Gastroesophageal sphincter (tissue), 4 donors: ENCODE data around the gene TMEM33. TPM values are rescaled to one million over a fixed set of nuclear protein-coding genes. Genes with fewer than 3 reads are reported as not detected.

Experiments
- ATAC-seq: fragments of 150-250 bp; one replicate; pipeline ENCODE4 v1.9.1; 2016; ENCODE audit warnings: mild to moderate bottlenecking, moderate library complexity
- H3K27ac ChIP-seq, 4 donors: fragments of 200-600 bp; sonication (generic) in 3 of 4; 1 replicate in 3 of 4; 2 replicates in 1 of 4; pipeline ENCODE4 v1.5.1; 2016 to 2019
- H3K27me3 ChIP-seq: fragments of 200-600 bp; sonication (generic); one replicate; pipeline ENCODE4 v1.5.1; 2019
- H3K36me3 ChIP-seq, 2 donors: fragments of 200-600 bp; sonication (generic); one replicate each; pipeline ENCODE4 v1.5.1; 2019; ENCODE audit warnings: control low read depth in 1 of 2
- H3K4me1 ChIP-seq, 3 donors: fragments of 200-600 bp; sonication (generic); 1 replicate in 2 of 3; 2 replicates in 1 of 3; pipeline ENCODE4 v1.5.1; 2016 to 2019; ENCODE audit warnings: control low read depth in 2 of 3
- H3K4me3 ChIP-seq, 2 donors: fragments of 200-600 bp; sonication (generic); one replicate each; pipeline ENCODE4 v1.5.1; 2019; ENCODE audit warnings: mild to moderate bottlenecking in 1 of 2, moderate library complexity in 1 of 2
- H3K9me3 ChIP-seq, 3 donors: fragments of 200-600 bp; sonication (generic); one replicate each; pipeline ENCODE4 v1.5.1; 2017 to 2019; ENCODE audit warnings: control low read depth in 2 of 3
- EP300 ChIP-seq: sonication (generic); formaldehyde crosslinking; IDR thresholded peaks from one replicate; pipeline ENCODE4 v1.6.1; 2017; ENCODE audit warnings: antibody characterized with exemption, mild to moderate bottlenecking
- POLR2A ChIP-seq, 2 donors: fragments of 450-650 bp; IDR thresholded peaks; one replicate each; pipeline ENCODE4 v1.6.1; 2017; ENCODE audit warnings: antibody characterized with exemption in 2 of 2, mild to moderate bottlenecking in 2 of 2, moderate library complexity in 1 of 2
- POLR2AphosphoS5 ChIP-seq: sonication (generic); formaldehyde crosslinking; IDR thresholded peaks from one replicate; pipeline ENCODE4 v1.6.1; 2017; ENCODE audit warnings: antibody characterized with exemption
- WGBS, 2 donors: methylation state at CpG; one replicate each; pipeline ENCODE4 v1.1.5; 2018; ENCODE audit warnings: low coverage in 1 of 2; 5-methylcytosine and 5-hydroxymethylcytosine counted together
- total RNA-seq, 4 donors: library from RNA; depleted of rRNA; stranded (reverse); fragments of >200 nt; gene quantifications; one replicate each; pipeline ENCODE4 v1.1.0, GENCODE V29; 2016
- TF ChIP-seq, protein P1 (sequence below), 4 experiments: fragments of 200-600 bp in 2 of 4; fragments of 450-650 bp in 2 of 4; sonication (generic) in 1 of 4; IDR thresholded peaks; one replicate each; pipeline ENCODE4 v1.5.1; 2017 to 2019; ENCODE audit warnings: antibody characterized with exemption in 4 of 4, mild to moderate bottlenecking in 2 of 4, moderate library complexity in 2 of 4

The TMEM33 gene
- total RNA-seq, 4 donors from 2014 or later, result 24.4 to 33.5 (median 26.6) TPM

DNA sequence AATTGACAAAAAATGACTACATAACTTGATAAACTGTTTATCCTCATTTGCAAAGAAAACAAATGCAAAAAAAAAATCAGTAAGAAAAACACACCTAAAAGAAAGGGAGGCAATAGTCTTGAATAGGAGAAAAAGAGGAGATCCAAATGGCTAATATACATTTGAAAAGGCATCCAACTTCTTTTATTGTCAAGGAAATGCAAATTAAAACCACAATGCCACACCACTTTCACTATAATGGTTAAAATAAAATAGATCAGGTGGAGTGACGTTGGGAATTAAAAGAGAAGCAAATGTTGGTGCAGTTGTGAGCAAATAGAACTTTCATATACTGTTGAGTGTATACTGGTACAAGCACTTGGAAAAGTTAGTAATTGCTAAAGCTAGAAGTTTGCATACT, 49.9 kb downstream of the TMEM33 start:
- no peaks in the 10 kb centered on the region for H3K27me3 ChIP-seq
- 28 to 33% methylated on average over 1 of the region's 1 CpG for WGBS, 2 donors
- no peaks in the 10 kb centered on the region for H3K9me3 ChIP-seq
- no peak overlapping the region for H3K27ac ChIP-seq
- peaks cover 0 to 15% (median 3%) of the 10 kb centered on the region in 3 donors for H3K4me1 ChIP-seq
- no peak overlapping the region for H3K4me3 ChIP-seq
- no peak for ATAC-seq
- H3K36me3 ChIP-seq, result no peaks in the 10 kb centered on the region
- TF ChIP-seq, protein P1, sequence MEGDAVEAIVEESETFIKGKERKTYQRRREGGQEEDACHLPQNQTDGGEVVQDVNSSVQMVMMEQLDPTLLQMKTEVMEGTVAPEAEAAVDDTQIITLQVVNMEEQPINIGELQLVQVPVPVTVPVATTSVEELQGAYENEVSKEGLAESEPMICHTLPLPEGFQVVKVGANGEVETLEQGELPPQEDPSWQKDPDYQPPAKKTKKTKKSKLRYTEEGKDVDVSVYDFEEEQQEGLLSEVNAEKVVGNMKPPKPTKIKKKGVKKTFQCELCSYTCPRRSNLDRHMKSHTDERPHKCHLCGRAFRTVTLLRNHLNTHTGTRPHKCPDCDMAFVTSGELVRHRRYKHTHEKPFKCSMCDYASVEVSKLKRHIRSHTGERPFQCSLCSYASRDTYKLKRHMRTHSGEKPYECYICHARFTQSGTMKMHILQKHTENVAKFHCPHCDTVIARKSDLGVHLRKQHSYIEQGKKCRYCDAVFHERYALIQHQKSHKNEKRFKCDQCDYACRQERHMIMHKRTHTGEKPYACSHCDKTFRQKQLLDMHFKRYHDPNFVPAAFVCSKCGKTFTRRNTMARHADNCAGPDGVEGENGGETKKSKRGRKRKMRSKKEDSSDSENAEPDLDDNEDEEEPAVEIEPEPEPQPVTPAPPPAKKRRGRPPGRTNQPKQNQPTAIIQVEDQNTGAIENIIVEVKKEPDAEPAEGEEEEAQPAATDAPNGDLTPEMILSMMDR (IDR thresholded peaks at IDR 0.05), result no peak
- TF ChIP-seq POLR2A (IDR thresholded peaks at IDR 0.05) (no peak), EP300 (no peak), POLR2AphosphoS5 (no peak)

DNA sequence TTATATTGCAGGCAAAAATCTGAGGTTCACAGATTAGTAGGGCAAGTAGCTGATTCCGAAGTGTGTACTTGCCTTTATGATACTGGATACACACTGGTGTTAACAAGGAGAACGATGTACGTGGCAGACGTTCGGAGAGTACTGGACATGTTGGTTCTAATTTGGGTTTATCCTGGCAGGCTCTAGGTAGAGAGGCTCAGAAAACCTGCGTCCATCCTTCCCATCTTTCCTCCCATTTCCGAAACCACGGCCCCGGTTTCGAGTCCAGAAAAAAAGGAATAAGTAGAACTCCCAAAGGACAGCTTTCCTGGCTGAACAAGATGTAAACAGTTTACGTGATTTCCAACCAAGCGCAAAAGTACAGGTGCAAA, 54.8 kb downstream of the TMEM33 start:
- Histone ChIP-seq H3K27me3 (no peaks in the 10 kb centered on the region), H3K9me3 (no peaks in the 10 kb centered on the region), H3K36me3 (no peaks in the 10 kb centered on the region), H3K27ac (peak overlapping the region; percentile 21 to 92 (median 88)), H3K4me1 (peaks cover 5 to 35% (median 12%) of the 10 kb centered on the region in 3 donors), H3K4me3 (peak overlapping the region; percentile 68 to 88)
- TF ChIP-seq EP300 (no peak), POLR2AphosphoS5 (no peak)
- TF ChIP-seq, protein P1 (IDR thresholded peaks at IDR 0.05), result no peak
- ATAC-seq, result peak; percentile 14
- 0 to 1% methylated on average over 6 to 12 of the region's 12 CpGs for WGBS, 2 donors

DNA sequence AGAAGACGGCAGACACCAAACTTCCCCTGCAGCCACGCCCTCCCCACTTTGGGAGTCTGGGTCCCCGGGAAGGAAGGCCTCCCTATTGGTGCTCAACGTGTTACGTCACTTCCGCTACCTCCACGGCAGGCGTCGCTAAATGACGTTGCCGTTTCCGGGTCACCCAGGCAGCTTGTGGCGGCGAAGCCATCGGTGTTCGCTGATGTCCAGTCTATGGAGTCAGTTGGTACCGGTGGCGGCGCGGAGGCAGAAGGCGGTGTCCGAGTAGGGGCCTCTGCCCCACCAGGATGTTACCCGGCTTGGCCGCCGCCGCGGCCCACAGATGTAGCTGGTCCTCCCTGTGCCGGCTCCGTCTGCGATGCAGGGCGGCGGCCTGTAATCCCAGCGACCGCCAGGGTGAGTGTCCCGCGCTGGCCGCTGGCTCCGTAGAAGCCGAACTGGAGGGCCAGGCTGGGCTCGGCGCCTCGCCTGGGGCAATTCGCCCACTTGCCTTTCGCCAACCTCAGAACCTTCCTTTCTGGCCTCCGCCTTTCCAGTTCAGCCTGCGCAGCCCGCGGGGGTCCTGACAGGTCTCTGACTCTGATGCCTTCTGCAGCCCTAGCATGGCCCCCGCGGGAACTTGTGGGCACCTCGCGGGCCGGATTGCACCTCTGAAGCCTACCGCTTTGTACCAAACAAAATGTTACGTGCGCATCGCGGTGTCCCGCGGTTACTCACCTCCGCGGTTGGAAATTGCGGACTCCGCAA, 55.3 kb downstream of the TMEM33 start, which contains the start of gene SLC30A9:
SLC30A9 (plus strand) TSS at position 166 of the 747 bp plus-strand sequence; CDS start at position 288, 122 bp downstream.
- peak; percentile 67 to 70 for TF ChIP-seq POLR2A (IDR thresholded peaks at IDR 0.05)
- TF ChIP-seq, protein P1 (IDR thresholded peaks at IDR 0.05), result peak in 3 of 4 experiments; percentile 51 to 69 (median 65)
- no peak for TF ChIP-seq EP300
- TF ChIP-seq POLR2AphosphoS5, result peak; percentile 94
- Histone ChIP-seq H3K27ac (peak within 1 kb of the TSS; percentile 59 to 92 (median 88)), H3K36me3 (no peaks in the 10 kb centered on the region), H3K4me1 (peaks cover 5 to 35% (median 12%) of the 10 kb centered on the region in 3 donors), H3K9me3 (no peaks in the 10 kb centered on the region), H3K27me3 (no peaks in the 10 kb centered on the region), H3K4me3 (peak within 1 kb of the TSS; percentile 68 to 88)
- ATAC-seq, result peak; percentile 99
- WGBS, 2 donors, result 2 to 4% methylated on average over 4 to 17 of the region's 64 CpGs

DNA sequence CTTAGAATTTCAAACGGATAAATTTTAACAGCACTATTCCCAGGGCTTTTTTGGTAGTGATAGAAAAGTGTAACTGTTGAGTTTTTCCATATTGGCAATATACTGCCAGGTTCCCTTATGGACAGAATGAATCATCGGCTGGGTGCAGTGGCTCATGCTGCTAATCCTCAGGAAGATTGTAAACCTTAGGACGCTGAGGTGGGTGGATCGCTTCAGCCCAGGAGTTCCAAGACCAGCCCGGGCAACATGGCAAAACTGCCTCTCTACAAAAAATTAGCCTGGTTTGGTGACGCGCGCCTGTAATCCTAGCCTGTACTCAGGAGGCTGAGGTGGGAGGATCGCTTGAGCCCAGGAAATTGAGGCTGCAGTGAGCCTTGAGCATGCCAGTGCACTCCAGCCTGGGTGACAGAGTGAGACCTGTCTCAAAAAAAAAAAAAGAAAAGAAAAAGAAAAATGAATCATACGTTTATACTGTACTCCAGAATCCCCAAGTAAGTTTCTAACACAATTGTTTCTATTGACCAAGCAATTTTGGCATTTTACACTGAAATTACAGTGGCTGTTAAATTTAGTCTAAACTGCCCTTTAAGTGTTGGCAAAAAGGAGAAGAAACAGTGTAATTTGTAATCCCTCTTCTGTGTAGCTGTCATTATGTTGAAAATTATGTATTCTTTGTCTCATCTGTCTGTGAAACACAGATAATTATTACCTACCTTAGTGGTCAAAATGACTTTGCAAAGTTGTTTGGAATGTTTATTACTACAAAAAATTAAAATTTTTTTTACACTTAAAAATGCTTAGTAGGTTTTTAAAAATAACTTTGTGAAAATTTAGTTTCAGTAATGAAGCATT, 56.9 kb downstream of the TMEM33 start:
- H3K4me1 ChIP-seq, result peaks cover 5 to 35% (median 12%) of the 10 kb centered on the region in 3 donors
- H3K9me3 ChIP-seq, result no peaks in the 10 kb centered on the region
- no peak for ATAC-seq
- 65 to 75% methylated on average over 4 to 6 of the region's 10 CpGs for WGBS, 2 donors
- H3K36me3 ChIP-seq, result no peaks in the 10 kb centered on the region
- H3K4me3 ChIP-seq, result no peak overlapping the region
- TF ChIP-seq POLR2AphosphoS5, result no peak
- no peak for TF ChIP-seq POLR2A (IDR thresholded peaks at IDR 0.05)
- TF ChIP-seq EP300, result no peak
- TF ChIP-seq, protein P1 (IDR thresholded peaks at IDR 0.05), result no peak
- H3K27ac ChIP-seq, result no peak overlapping the region
- H3K27me3 ChIP-seq, result no peaks in the 10 kb centered on the region
